Measurements from ENCODE around the gene NKX1-1.

Gene NKX1-1

GRCh38 chr4:1416948-1417260 is 10.7 kb upstream of the NKX1-1 start:
- DNase-seq (ENCODE audit: low read depth in 2 of 2) = no peak

DNA sequence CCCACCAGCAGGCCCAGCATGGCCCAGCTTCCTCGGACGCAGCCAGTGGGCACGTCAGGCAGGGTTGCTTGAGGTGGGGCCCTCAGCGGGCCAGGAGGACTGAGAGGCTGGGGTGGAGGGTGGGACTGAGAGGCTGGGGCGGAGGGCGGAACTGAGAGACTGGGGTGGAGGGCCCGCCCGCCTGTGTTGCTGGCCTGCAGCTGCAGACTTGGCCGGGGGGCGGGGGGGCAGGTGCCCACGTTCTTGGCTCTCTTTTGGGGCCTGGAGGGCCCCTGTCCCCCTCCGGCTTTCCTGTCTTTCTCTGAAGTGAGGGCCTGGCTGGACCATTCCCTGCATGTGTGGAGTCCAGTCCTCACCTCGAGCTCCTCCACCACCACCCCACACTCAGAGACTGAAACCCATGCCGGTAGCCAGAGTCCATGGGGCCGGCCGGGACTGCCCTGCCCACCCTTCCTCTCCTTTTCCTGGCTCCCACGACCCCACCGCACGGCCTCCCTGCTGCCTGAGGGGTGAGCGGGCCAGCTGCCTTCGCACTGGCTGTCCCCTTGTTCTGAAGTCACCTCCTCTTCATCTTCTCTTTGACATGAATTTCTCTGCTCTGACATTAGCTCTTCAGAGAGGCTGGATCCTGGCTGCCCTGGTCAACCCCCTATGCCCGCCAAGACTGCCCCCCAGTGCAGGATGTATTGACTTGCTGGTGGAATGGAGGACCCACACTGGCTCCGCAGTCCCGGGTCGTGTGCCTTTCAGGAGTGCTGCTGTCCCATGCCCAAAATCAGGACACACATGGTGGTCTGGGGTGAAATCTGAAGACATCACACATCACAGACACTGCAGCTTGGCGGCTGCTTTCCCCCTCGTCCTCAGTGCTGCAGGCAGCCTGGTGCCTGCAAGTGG is 10.1 kb upstream of the NKX1-1 start:
- DNase-seq (ENCODE audit: low read depth in 2 of 2) = no peak

GRCh38 chr4:1415681-1415981 is 9.4 kb upstream of the NKX1-1 start:
- no peak for DNase-seq (ENCODE audit: low read depth in 2 of 2)

GRCh38 chr4:1414831-1415680 is 8.8 kb upstream of the NKX1-1 start:
- DNase-seq (ENCODE audit: low read depth in 2 of 2) = no peak

GRCh38 chr4:1413687-1414479 is 7.6 kb upstream of the NKX1-1 start:
- DNase-seq (ENCODE audit: low read depth in 2 of 2) = no peak

DNA sequence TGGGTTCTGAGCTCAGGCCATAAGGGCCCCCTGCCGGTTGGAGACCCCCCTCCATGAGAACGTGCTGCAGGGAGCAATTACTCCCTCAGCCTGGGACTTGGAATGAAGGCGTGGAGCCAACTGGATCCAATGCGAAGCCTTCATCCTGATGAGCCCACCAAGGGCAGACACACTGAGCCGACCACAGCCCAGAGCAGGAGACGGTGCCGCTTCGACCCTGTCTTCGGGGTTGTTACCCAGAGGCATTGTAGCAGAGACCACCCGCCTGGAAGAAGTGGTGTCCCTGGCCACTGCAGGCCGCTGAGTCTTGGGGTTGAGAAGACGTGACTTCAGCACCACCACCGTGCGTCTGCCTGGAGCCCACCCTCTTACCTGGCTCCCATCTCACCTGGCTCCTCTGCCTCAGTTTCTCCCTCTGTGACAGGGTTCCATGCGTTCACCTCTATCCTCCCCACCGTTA is 7.0 kb upstream of the NKX1-1 start:
- DNase-seq (ENCODE audit: low read depth in 2 of 2) = no peak

- DNase-seq (ENCODE audit: low read depth in 2 of 2) = no peak
Measured at GRCh38 chr4:1412376-1413203, 6.3 kb upstream of the NKX1-1 start.

DNA sequence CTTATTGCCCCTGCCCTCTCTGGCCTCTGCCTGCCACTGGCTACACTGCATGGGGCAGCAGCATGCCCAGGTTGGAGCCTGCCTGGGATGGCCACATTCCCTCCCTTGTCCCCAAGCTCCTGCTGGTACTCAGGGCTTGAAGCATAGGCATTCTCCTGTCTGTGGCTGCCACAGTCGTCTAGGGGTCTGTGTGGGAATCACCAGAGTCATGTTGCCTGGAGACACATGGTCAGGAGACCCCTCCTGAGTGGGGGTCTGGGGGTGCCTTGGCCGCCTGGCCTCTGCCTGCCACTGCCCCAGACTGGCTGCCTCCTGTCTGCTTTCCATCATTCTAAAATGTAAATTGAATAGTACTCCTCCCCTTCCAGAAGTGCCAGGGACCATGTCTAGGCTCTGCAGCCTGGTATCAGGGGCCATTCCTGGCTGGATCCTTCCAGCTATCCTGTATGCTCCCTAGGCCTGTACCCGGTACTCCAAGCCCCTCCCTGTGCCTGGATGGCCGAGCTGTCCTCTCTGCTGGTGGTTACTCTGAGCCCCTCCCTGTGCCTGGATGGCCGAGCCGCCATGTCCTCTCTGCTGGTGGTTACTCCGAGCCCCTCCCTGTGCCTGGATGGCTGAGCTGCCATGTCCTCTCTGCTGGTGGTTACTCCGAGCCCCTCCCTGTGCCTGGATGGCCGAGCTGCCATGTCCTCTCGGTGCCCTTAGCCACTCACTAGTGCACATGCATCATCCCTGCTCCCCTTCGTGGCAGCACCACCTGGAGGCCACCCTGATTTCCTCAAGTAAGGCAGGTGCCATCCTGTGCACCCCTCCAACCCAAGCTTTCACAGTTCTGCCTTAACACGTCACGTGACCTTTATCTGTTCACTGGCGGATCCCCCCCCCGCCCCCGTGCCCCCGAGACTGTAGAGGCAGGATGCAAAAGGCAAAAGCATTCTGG is 5.5 kb upstream of the NKX1-1 start:
- no peak for DNase-seq (ENCODE audit: low read depth in 2 of 2)

GRCh38 chr4:1410491-1411325 is 4.5 kb upstream of the NKX1-1 start:
- DNase-seq (ENCODE audit: low read depth in 2 of 2) = no peak

GRCh38 chr4:1409491-1410425 is 3.5 kb upstream of the NKX1-1 start:
- DNase-seq (ENCODE audit: low read depth in 2 of 2) = no peak

- DNase-seq (ENCODE audit: low read depth in 2 of 2) = no peak
Measured at GRCh38 chr4:1409079-1409478, 2.8 kb upstream of the NKX1-1 start.

- no peak for DNase-seq (ENCODE audit: low read depth in 2 of 2)
Measured at GRCh38 chr4:1408418-1408817, 2.2 kb upstream of the NKX1-1 start.

- DNase-seq (ENCODE audit: low read depth in 2 of 2) = no peak
Measured at GRCh38 chr4:1407657-1408333, 1.6 kb upstream of the NKX1-1 start.

GRCh38 chr4:1406981-1407656 is 877 bp upstream of the NKX1-1 start:
- DNase-seq (ENCODE audit: low read depth in 2 of 2) = no peak

DNA sequence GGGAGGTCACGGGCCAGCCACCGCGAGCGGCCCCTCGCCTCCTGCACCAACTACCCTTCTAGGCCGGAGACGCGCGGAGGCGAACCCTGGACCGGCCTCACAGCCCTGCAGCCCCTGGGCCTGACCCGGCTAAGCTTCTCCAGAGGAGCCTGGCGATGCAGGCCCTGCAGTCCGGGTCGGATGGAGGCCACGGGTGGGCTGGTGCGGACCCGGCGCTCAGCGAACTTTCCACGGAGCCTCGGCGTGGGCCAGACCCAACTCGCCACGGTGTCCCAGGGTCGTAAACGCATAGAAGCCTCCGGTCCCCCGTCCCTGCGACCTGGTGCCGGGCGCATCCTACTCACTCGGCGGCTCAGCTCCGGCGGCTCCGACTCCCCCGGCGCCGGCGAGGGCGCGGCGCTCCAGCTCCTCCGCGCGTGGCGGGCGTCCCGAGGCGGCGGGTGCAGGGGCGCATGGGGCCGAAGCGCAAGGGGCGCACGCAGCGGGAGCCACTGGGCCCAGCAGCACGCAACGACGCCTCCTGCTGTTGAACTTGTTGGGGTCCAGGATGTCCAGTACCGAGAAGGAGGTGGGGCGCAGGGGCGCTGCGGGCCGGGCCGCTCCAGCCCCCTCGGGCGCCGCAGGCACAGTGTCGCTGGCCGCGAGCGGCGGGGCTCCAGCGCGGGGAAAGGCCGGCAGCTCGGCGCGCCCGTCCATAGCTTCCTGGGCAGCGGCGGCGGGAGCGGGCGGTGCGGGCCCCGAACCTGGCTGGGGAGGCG is 427 bp downstream of the NKX1-1 start:
- no peak for DNase-seq (ENCODE audit: low read depth in 2 of 2)

DNA sequence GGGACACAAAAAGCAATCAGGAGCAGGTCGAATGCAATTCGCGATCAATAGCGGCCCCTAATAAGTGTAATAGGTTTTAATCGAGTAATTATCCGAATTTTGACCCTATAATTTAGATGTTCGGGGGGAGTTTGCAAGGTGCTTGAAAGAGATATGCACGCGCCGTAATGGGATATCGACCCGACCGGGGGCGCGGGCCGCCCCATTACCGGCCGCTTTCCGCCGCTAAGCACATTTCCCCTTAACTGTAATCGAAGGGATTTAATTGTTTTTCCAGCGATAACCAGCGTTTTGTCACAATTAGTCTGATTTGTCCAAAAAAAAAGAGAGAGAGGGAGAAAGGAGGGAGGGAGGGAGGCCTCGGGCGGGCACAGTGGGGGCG is 997 bp downstream of the NKX1-1 start:
- no peak for DNase-seq (ENCODE audit: low read depth in 2 of 2)

Measured in stimulated activated CD4-positive, alpha-beta T cell treated with anti-CD3 and anti-CD28 coated beads, Interleukin-12 subunit alpha, Interleukin-12 subunit beta, amount 100 ng/mL, for 24 hours (primary cell).